CD4-positive, alpha-beta T cell (primary cell): ENCODE measurements around the gene LMX1B. TPM values are rescaled to one million over a fixed set of nuclear protein-coding genes. Genes with fewer than 3 reads are reported as not detected.

Experiments used
- ATAC-seq: fragments of 200-7000 bp; cut with Tn5 transposase; one replicate; pipeline ENCODE4 v1.10.0; 2022; ENCODE audit warnings: mild to moderate bottlenecking; ENCODE audit not compliant: poor library complexity
- CTCF ChIA-PET: fragments of 350-600 bp; sonication (Branson Sonifier 250); formaldehyde crosslinking; loops from one replicate; lab custom pipeline; 2021; ENCODE audit warnings: antibody characterized with exemption, inconsistent platforms; lab: Charles Lee
- POLR2A ChIA-PET: fragments of 350-600 bp; sonication (Branson Sonifier 250); formaldehyde crosslinking; loops from one replicate; lab custom pipeline; 2021; ENCODE audit warnings: antibody characterized with exemption, inconsistent platforms; lab: Charles Lee
- DNase-seq, 14 experiments: peaks; one replicate each; pipeline ENCODE4 v3.0.0-alpha.2; 2013 to 2020; ENCODE audit warnings: mixed read lengths in 2 of 14
- H3K27ac ChIP-seq, 2 donors: one replicate each; pipeline versions ENCODE4 v1.5.1 to v1.7.0; 2013; ENCODE audit warnings: low read length in 2 of 2, low read depth in 1 of 2, mild to moderate bottlenecking in 1 of 2
- H3K27me3 ChIP-seq, 2 experiments: 1 replicate in 1 of 2; 2 replicates in 1 of 2; pipeline versions ENCODE4 v1.6.1 to v1.7.0; 2013; ENCODE audit warnings: low read length in 2 of 2, control low read depth in 1 of 2, mild to moderate bottlenecking in 1 of 2, moderate library complexity in 1 of 2; ENCODE audit not compliant: insufficient read depth in 2 of 2, control insufficient read depth in 1 of 2
- H3K36me3 ChIP-seq: one replicate; pipeline ENCODE4 v1.6.1; 2013; ENCODE audit warnings: low read length, control low read depth; ENCODE audit not compliant: insufficient read depth
- H3K4me1 ChIP-seq: one replicate; pipeline ENCODE4 v1.6.1; 2013; ENCODE audit warnings: low read length, control low read depth; ENCODE audit not compliant: insufficient read depth
- H3K4me3 ChIP-seq: one replicate; pipeline ENCODE4 v1.5.1; 2013; ENCODE audit warnings: mild to moderate bottlenecking, low read length, moderate library complexity
- H3K9me3 ChIP-seq, 2 experiments: 1 replicate in 1 of 2; 2 replicates in 1 of 2; pipeline versions ENCODE4 v1.6.1 to v1.7.0; 2013; ENCODE audit warnings: low read length in 2 of 2, mild to moderate bottlenecking in 2 of 2, control low read depth in 1 of 2, moderate library complexity in 1 of 2; ENCODE audit not compliant: control insufficient read depth in 1 of 2, insufficient read depth in 1 of 2
- H3K27ac Mint-ChIP-seq: one replicate; pipeline ENCODE4 v1.8.0; 2020; ENCODE audit warnings: mixed read lengths
- H3K27me3 Mint-ChIP-seq: one replicate; pipeline ENCODE4 v1.8.0; 2021; ENCODE audit warnings: mixed read lengths
- H3K36me3 Mint-ChIP-seq: one replicate; pipeline ENCODE4 v1.8.0; 2021; ENCODE audit warnings: low read depth, mixed read lengths
- H3K4me1 Mint-ChIP-seq: one replicate; pipeline ENCODE4 v1.8.0; 2021; ENCODE audit warnings: low read depth, mixed read lengths
- H3K4me3 Mint-ChIP-seq: one replicate; pipeline ENCODE4 v1.8.0; 2020; ENCODE audit warnings: mild to moderate bottlenecking, mixed read lengths
- H3K9me3 Mint-ChIP-seq: one replicate; pipeline ENCODE4 v1.8.0; 2020; ENCODE audit warnings: mixed read lengths
- intact Hi-C, 2 experiments: fragments of 100-400 bp; cut with DNase I in 1 of 2; cut with micrococcal nuclease in 1 of 2; formaldehyde crosslinking; loops; one replicate each; pipeline versions ENCODE4 v1.15.1 to v1.9.0; 2023 to 2025; cut with DNase I, micrococcal nuclease
- total RNA-seq, 174 experiments: library from RNA in 2 of 174; stranded (reverse) in 2 of 174; gene quantifications; one replicate each; pipeline ENCODE4 v1.2.3 and lab custom pipeline; 2021 to 2026
- TF ChIP-seq, protein P1 (sequence below): fragments of 200-600 bp; IDR thresholded peaks from one replicate; pipeline ENCODE4 v1.8.0; 2022; ENCODE audit warnings: antibody characterized with exemption, mild to moderate bottlenecking

LMX1B gene
- total RNA-seq, 2 experiments from 2014 or later, result not detected

DNA sequence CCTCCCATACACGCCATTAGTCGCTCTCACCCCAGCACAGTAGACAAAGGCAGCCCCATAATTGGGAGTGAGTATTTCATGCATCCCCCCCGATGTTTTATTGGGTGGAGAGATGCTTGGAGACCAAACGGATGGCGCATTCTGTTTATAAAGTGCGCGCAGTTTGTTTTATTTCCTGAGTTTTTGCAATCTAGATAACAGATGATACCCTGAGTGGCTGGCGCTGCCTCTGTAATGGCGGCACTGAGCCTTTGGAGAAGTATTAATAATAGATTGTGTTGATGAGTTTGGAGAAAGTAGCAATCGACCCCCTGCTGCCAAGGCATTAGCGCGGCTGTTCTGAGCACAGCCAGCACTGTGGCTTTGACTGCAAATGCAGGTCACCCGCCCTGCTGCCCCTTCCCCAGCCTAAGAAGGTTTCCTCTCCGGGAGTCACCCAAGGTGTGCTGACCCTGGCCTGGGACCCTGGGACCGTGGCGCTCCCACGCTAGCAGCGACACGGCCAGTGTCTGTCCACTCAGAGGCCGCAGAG is 74.3 kb downstream of the LMX1B start:
- Mint-ChIP-seq H3K4me1 (no peaks in the 10 kb centered on the region), H3K27ac (no peak overlapping the region), H3K36me3 (no peaks in the 10 kb centered on the region), H3K27me3 (peaks cover 72% of the 10 kb centered on the region), H3K9me3 (no peaks in the 10 kb centered on the region), H3K4me3 (no peak overlapping the region)
- Histone ChIP-seq H3K9me3 (peaks cover 0 to 6% of the 10 kb centered on the region in 2 experiments), H3K27ac (no peak overlapping the region), H3K36me3 (no peaks in the 10 kb centered on the region), H3K27me3 (peaks cover 40 to 55% of the 10 kb centered on the region in 2 experiments), H3K4me3 (no peak overlapping the region), H3K4me1 (peaks cover 3% of the 10 kb centered on the region)
- ChIA-PET POLR2A (no interaction called here), CTCF (no interaction called here)
- no peak for DNase-seq
- no peak for ATAC-seq
- intact Hi-C loops, result no loop called here
- TF ChIP-seq, protein P1, sequence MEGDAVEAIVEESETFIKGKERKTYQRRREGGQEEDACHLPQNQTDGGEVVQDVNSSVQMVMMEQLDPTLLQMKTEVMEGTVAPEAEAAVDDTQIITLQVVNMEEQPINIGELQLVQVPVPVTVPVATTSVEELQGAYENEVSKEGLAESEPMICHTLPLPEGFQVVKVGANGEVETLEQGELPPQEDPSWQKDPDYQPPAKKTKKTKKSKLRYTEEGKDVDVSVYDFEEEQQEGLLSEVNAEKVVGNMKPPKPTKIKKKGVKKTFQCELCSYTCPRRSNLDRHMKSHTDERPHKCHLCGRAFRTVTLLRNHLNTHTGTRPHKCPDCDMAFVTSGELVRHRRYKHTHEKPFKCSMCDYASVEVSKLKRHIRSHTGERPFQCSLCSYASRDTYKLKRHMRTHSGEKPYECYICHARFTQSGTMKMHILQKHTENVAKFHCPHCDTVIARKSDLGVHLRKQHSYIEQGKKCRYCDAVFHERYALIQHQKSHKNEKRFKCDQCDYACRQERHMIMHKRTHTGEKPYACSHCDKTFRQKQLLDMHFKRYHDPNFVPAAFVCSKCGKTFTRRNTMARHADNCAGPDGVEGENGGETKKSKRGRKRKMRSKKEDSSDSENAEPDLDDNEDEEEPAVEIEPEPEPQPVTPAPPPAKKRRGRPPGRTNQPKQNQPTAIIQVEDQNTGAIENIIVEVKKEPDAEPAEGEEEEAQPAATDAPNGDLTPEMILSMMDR, result no peak

GRCh38 chr9:126688617-126689016 is 74.9 kb downstream of the LMX1B start:
- no peak overlapping the region for H3K4me3 Mint-ChIP-seq
- Histone ChIP-seq H3K27ac (no peak overlapping the region), H3K36me3 (no peaks in the 10 kb centered on the region), H3K27me3 (peaks cover 35 to 50% of the 10 kb centered on the region in 2 experiments), H3K9me3 (peaks cover 0 to 6% of the 10 kb centered on the region in 2 experiments), H3K4me3 (no peak overlapping the region), H3K4me1 (no peaks in the 10 kb centered on the region)
- ChIA-PET POLR2A (no interaction called here), CTCF (no interaction called here)
- intact Hi-C loops, result no loop called here
- TF ChIP-seq, protein P1, result no peak
- no peak for DNase-seq
- no peak overlapping the region for H3K27ac Mint-ChIP-seq
- ATAC-seq, result no peak
- H3K36me3 Mint-ChIP-seq, result no peaks in the 10 kb centered on the region
- no peaks in the 10 kb centered on the region for H3K4me1 Mint-ChIP-seq
- peaks cover 67% of the 10 kb centered on the region for H3K27me3 Mint-ChIP-seq
- H3K9me3 Mint-ChIP-seq, result no peaks in the 10 kb centered on the region

GRCh38 chr9:126689027-126689825 is 75.5 kb downstream of the LMX1B start:
- Histone ChIP-seq H3K9me3 (peaks cover 0 to 1% of the 10 kb centered on the region in 2 experiments), H3K27me3 (peaks cover 30 to 44% of the 10 kb centered on the region in 2 experiments), H3K4me3 (no peak overlapping the region), H3K36me3 (no peaks in the 10 kb centered on the region), H3K4me1 (no peaks in the 10 kb centered on the region), H3K27ac (no peak overlapping the region)
- no peaks in the 10 kb centered on the region for H3K9me3 Mint-ChIP-seq
- intact Hi-C loops, result no loop called here
- ChIA-PET POLR2A (no interaction called here), CTCF (no interaction called here)
- no peak overlapping the region for H3K4me3 Mint-ChIP-seq
- no peak for ATAC-seq
- H3K27ac Mint-ChIP-seq, result no peak overlapping the region
- H3K36me3 Mint-ChIP-seq, result no peaks in the 10 kb centered on the region
- no peaks in the 10 kb centered on the region for H3K4me1 Mint-ChIP-seq
- no peak for DNase-seq
- TF ChIP-seq, protein P1, result no peak
- peaks cover 61% of the 10 kb centered on the region for H3K27me3 Mint-ChIP-seq
